OCI-LY3 (cell line): Measurements from ENCODE around the gene MED15.

Experiments
- H2AFZ ChIP-seq: fragments of 200-600, 300-600 bp; shearing (Covaris generic); 2 replicates; pipeline ENCODE4 v1.6.0; 2014; ENCODE audit warnings: antibody characterized with exemption, low read depth, low read length
- H3K27ac ChIP-seq: fragments of 200-600, 300-600 bp; sonication (generic); 2 replicates; pipeline ENCODE4 v1.5.1; 2014; ENCODE audit warnings: mild to moderate bottlenecking, low read length, moderate library complexity, mixed read lengths
- H3K27me3 ChIP-seq: fragments of 200-600, 300-600 bp; sonication (generic); 2 replicates; pipeline ENCODE4 v1.6.1; 2014; ENCODE audit warnings: low read depth, low read length, mixed read lengths
- H3K36me3 ChIP-seq: fragments of 200-600, 300-600 bp; sonication (generic); replicated peaks from 2 replicates; pipeline ENCODE3; 2014; ENCODE audit warnings: low read depth, low read length, mixed read lengths
- H3K4me1 ChIP-seq: fragments of 300-600, 200-600 bp; sonication (generic); 2 replicates; pipeline ENCODE4 v1.6.1; 2014; ENCODE audit warnings: low read length, mixed read lengths
- H3K4me2 ChIP-seq: fragments of 200-600, 300-600 bp; sonication (generic); 2 replicates; pipeline ENCODE4 v1.6.1; 2014; ENCODE audit warnings: low read length, mixed read lengths
- H3K4me3 ChIP-seq: fragments of 300-600, 200-600 bp; sonication (generic); 2 replicates; pipeline ENCODE4 v1.5.1; 2014; ENCODE audit warnings: antibody characterized with exemption, mild to moderate bottlenecking, low read length, moderate library complexity
- H3K79me2 ChIP-seq: fragments of 300-600, 200-600 bp; shearing (Covaris generic); 2 replicates; pipeline ENCODE4 v1.6.1; 2014; ENCODE audit warnings: mild to moderate bottlenecking, low read length, mixed read lengths
- H3K9ac ChIP-seq: fragments of 300-600, 200-600 bp; shearing (Covaris generic); 2 replicates; pipeline ENCODE4 v1.6.0; 2014; ENCODE audit warnings: mild to moderate bottlenecking, low read length, moderate library complexity
- H3K9me3 ChIP-seq: fragments of 200-600, 300-600 bp; shearing (Covaris generic); 2 replicates; pipeline ENCODE4 v1.6.1; 2014; ENCODE audit warnings: low read length, mixed read lengths; ENCODE audit not compliant: insufficient read depth
- H4K20me1 ChIP-seq: fragments of 200-600, 300-600 bp; sonication (generic); 2 replicates; pipeline ENCODE4 v1.6.1; 2016; ENCODE audit warnings: low read length, mixed read lengths; ENCODE audit not compliant: insufficient read depth
- CTCF ChIP-seq: fragments of 200-600, 300-600 bp; sonication (generic); IDR thresholded peaks from 2 replicates; pipeline ENCODE4 v1.5.1; 2014; ENCODE audit warnings: antibody characterized with exemption, low read length, low read depth
- EZH2phosphoT487 ChIP-seq: fragments of 200-600 bp; shearing (Covaris generic); IDR thresholded peaks from 2 replicates; pipeline ENCODE4 v1.6.1; 2018; ENCODE audit warnings: antibody characterized with exemption, mixed run types, low read depth

Gene MED15

GRCh38 chr22:20606041-20606783 is 98.8 kb downstream of the MED15 start:
- Histone ChIP-seq H3K36me3 (no peaks in the 10 kb centered on the region), H3K4me2 (peak overlapping the region; percentile 40), H3K4me1 (peaks cover 2% of the 10 kb centered on the region; the same call in 1 of the 2 replicates), H3K27me3 (peaks cover 36% of the 10 kb centered on the region), H3K9ac (no peak overlapping the region), H2AFZ (no peak overlapping the region), H3K27ac (no peak overlapping the region), H3K79me2 (no peaks in the 10 kb centered on the region), H4K20me1 (no peaks in the 10 kb centered on the region), H3K4me3 (no peak overlapping the region), H3K9me3 (no peaks in the 10 kb centered on the region)
- TF ChIP-seq CTCF (peak; percentile 94), EZH2phosphoT487 (no peak)

- Histone ChIP-seq H3K4me1 (peaks cover 2% of the 10 kb centered on the region; the same call in 1 of the 2 replicates), H3K36me3 (no peaks in the 10 kb centered on the region), H3K4me2 (peak overlapping the region; percentile 40), H3K4me3 (no peak overlapping the region), H3K27ac (no peak overlapping the region), H3K9ac (no peak overlapping the region), H3K79me2 (no peaks in the 10 kb centered on the region), H3K9me3 (no peaks in the 10 kb centered on the region), H4K20me1 (no peaks in the 10 kb centered on the region), H3K27me3 (peaks cover 36% of the 10 kb centered on the region), H2AFZ (no peak overlapping the region)
- no peak for TF ChIP-seq EZH2phosphoT487
- no peak for TF ChIP-seq CTCF
Measured at GRCh38 chr22:20606784-20607128, 99.3 kb downstream of the MED15 start.

- Histone ChIP-seq H3K4me3 (no peak overlapping the region), H3K4me2 (no peak overlapping the region), H4K20me1 (no peaks in the 10 kb centered on the region), H3K36me3 (no peaks in the 10 kb centered on the region), H3K27me3 (peaks cover 40% of the 10 kb centered on the region), H2AFZ (no peak overlapping the region), H3K4me1 (peaks cover 2% of the 10 kb centered on the region; the same call in 1 of the 2 replicates), H3K9ac (no peak overlapping the region), H3K27ac (no peak overlapping the region), H3K9me3 (no peaks in the 10 kb centered on the region), H3K79me2 (no peaks in the 10 kb centered on the region)
- TF ChIP-seq CTCF (no peak), EZH2phosphoT487 (no peak)
Measured at GRCh38 chr22:20607157-20607907, 99.9 kb downstream of the MED15 start.

- no peaks in the 10 kb centered on the region for H3K79me2 ChIP-seq
- no peak for TF ChIP-seq EZH2phosphoT487
- no peak for TF ChIP-seq CTCF
- H4K20me1 ChIP-seq: no peaks in the 10 kb centered on the region
- no peak overlapping the region for H3K4me3 ChIP-seq
- H3K9me3 ChIP-seq: no peaks in the 10 kb centered on the region
- H3K9ac ChIP-seq: no peak overlapping the region
- no peak overlapping the region for H2AFZ ChIP-seq
- H3K36me3 ChIP-seq: no peaks in the 10 kb centered on the region
- H3K4me2 ChIP-seq: no peak overlapping the region
- peaks cover 2% of the 10 kb centered on the region; the same call in 1 of the 2 replicates for H3K4me1 ChIP-seq
- H3K27me3 ChIP-seq: peaks cover 65% of the 10 kb centered on the region
- no peak overlapping the region for H3K27ac ChIP-seq
Measured at GRCh38 chr22:20610243-20610686, 102.9 kb downstream of the MED15 start.
